GM23338 (cell line): ENCODE results near the gene CCDC121. TPM values are rescaled to one million over a fixed set of nuclear protein-coding genes. Genes with fewer than 3 reads are reported as not detected.

Experiments used
- ATAC-seq: fragments of 200-7000 bp; cut with Tn5 transposase; 3 replicates; pipeline ENCODE4 v1.9.1; 2020
- DNase-seq: peaks from one replicate; pipeline ENCODE4 v3.0.0-alpha.2; 2015; ENCODE audit warnings: low spot score
- H2AFZ ChIP-seq: fragments of 200-600 bp; sonication (generic); 2 replicates; pipeline ENCODE4 v1.8.0; 2016; ENCODE audit warnings: antibody characterized with exemption, mild to moderate bottlenecking, moderate library complexity
- H3F3A ChIP-seq: fragments of 200-600 bp; sonication (generic); replicated peaks from 2 replicates; pipeline ENCODE4 v1.8.0; 2017; ENCODE audit warnings: antibody characterized with exemption, mixed run types, low read depth
- H3K27ac ChIP-seq: fragments of 200-600 bp; sonication (generic); 2 replicates; pipeline ENCODE4 v1.6.1; 2016; ENCODE audit warnings: low read depth
- H3K27me3 ChIP-seq: fragments of 200-600 bp; sonication (generic); 2 replicates; pipeline ENCODE4 v1.8.0; 2016; ENCODE audit warnings: mild to moderate bottlenecking, mixed run types, moderate library complexity; ENCODE audit not compliant: insufficient read depth
- H3K36me3 ChIP-seq: fragments of 200-600 bp; sonication (generic); 2 replicates; pipeline ENCODE4 v1.8.0; 2016; ENCODE audit warnings: mild to moderate bottlenecking; ENCODE audit not compliant: insufficient read depth
- H3K4me1 ChIP-seq: fragments of 200-600 bp; sonication (generic); 2 replicates; pipeline ENCODE4 v1.8.0; 2016; ENCODE audit warnings: mild to moderate bottlenecking, moderate library complexity; ENCODE audit not compliant: insufficient read depth
- H3K4me2 ChIP-seq: fragments of 200-600 bp; sonication (generic); 2 replicates; pipeline ENCODE4 v1.7.1; 2017; ENCODE audit warnings: mixed run types
- H3K4me3 ChIP-seq: fragments of 200-600 bp; sonication (generic); 2 replicates; pipeline ENCODE4 v1.6.1; 2016; ENCODE audit warnings: mixed run types
- H3K79me2 ChIP-seq: fragments of 200-600 bp; sonication (generic); replicated peaks from 2 replicates; pipeline ENCODE4 v1.8.0; 2017; ENCODE audit warnings: mild to moderate bottlenecking; ENCODE audit not compliant: insufficient read depth
- H3K9me2 ChIP-seq: fragments of 200-600 bp; sonication (generic); 2 replicates; pipeline ENCODE4 v1.8.0; 2017; ENCODE audit not compliant: insufficient read depth
- H4K20me1 ChIP-seq: fragments of 200-600 bp; sonication (generic); replicated peaks from 2 replicates; pipeline ENCODE4 v1.8.0; 2017; ENCODE audit warnings: mild to moderate bottlenecking; ENCODE audit not compliant: insufficient read depth
- H3K27ac Mint-ChIP-seq: 2 replicates; pipeline ENCODE4 v1.8.0; 2020; ENCODE audit warnings: inconsistent platforms, mild to moderate bottlenecking, moderate library complexity, mixed read lengths
- H3K27me3 Mint-ChIP-seq: 3 replicates; pipeline ENCODE4 v1.8.0; 2022; ENCODE audit warnings: low read depth, mild to moderate bottlenecking, moderate library complexity, mixed read lengths, inconsistent platforms; ENCODE audit not compliant: insufficient read depth, poor library complexity
- H3K36me3 Mint-ChIP-seq: 3 replicates; pipeline ENCODE4 v1.8.0; 2021; ENCODE audit warnings: low read depth, mild to moderate bottlenecking, inconsistent platforms, moderate library complexity, mixed read lengths
- H3K4me1 Mint-ChIP-seq: 3 replicates; pipeline ENCODE4 v1.8.0; 2020; ENCODE audit warnings: mild to moderate bottlenecking, inconsistent platforms, mixed read lengths
- H3K4me3 Mint-ChIP-seq: 3 replicates; pipeline ENCODE4 v1.8.0; 2021; ENCODE audit warnings: moderate library complexity, mild to moderate bottlenecking, inconsistent platforms, mixed read lengths
- H3K9me3 Mint-ChIP-seq: 3 replicates; pipeline ENCODE4 v1.8.0; 2020; ENCODE audit warnings: moderate library complexity, mild to moderate bottlenecking, inconsistent platforms, mixed read lengths
- CREB1 ChIP-seq: fragments of 250-450 bp; sonication (Bioruptor Pico); IDR thresholded peaks from 2 replicates; pipeline ENCODE4 v1.5.0; 2020; ENCODE audit warnings: low read depth, mild to moderate bottlenecking, moderate library complexity
- CTCF ChIP-seq, 2 experiments: fragments of 200-600 bp in 1 of 2; sonication (generic) in 1 of 2; conservative IDR thresholded peaks; 2 replicates each; pipeline versions ENCODE4 v1.5.1 to v1.6.1; 2016 to 2017; ENCODE audit warnings: antibody characterized with exemption in 2 of 2, low read depth in 2 of 2, mild to moderate bottlenecking in 2 of 2, moderate library complexity in 1 of 2
- ETS1 ChIP-seq: IDR thresholded peaks from 2 replicates; pipeline ENCODE4 v1.6.1; 2016; ENCODE audit warnings: antibody characterized with exemption
- EZH2 ChIP-seq: fragments of 200-600 bp; sonication (generic); IDR thresholded peaks from one replicate; pipeline ENCODE4 v1.8.0; 2017; ENCODE audit warnings: antibody characterized with exemption, mild to moderate bottlenecking, low read depth; ENCODE audit not compliant: unreplicated experiment
- EZH2phosphoT487 ChIP-seq: fragments of 200-600 bp; sonication (generic); IDR thresholded peaks from one replicate; pipeline ENCODE4 v1.8.1; 2018; ENCODE audit warnings: antibody characterized with exemption; ENCODE audit not compliant: unreplicated experiment
- JUNB ChIP-seq: IDR thresholded peaks from one replicate; pipeline ENCODE4 v1.6.1; 2016; ENCODE audit warnings: antibody characterized with exemption; ENCODE audit not compliant: unreplicated experiment
- POLR2AphosphoS5 ChIP-seq: IDR thresholded peaks from 2 replicates; pipeline ENCODE4 v1.6.1; 2016; ENCODE audit warnings: antibody characterized with exemption, low read depth
- REST ChIP-seq: IDR thresholded peaks from one replicate; pipeline ENCODE4 v1.6.1; 2018; ENCODE audit warnings: antibody characterized with exemption; ENCODE audit not compliant: unreplicated experiment
- STAT1 ChIP-seq: IDR thresholded peaks from one replicate; pipeline ENCODE4 v1.6.1; 2016; ENCODE audit warnings: antibody characterized with exemption; ENCODE audit not compliant: unreplicated experiment
- ZNF331 ChIP-seq: fragments of 250-450 bp; sonication (Bioruptor Pico); IDR thresholded peaks from 2 replicates; pipeline ENCODE4 v1.5.0; 2020; ENCODE audit warnings: low read depth, mild to moderate bottlenecking, moderate library complexity
- ZNF462 ChIP-seq: fragments of 250-450 bp; sonication (Bioruptor Pico); IDR thresholded peaks from 2 replicates; pipeline ENCODE4 v1.5.0; 2020; ENCODE audit warnings: mild to moderate bottlenecking, moderate library complexity
- polyA plus RNA-seq: library from polyadenylated mRNA; unstranded; fragments of >200 nt; fragmentation: Nextera tagmentation; extraction: Ambion mirVana; gene quantifications from 2 replicates; pipeline ENCODE4 v1.2.1, GENCODE V29; 2016
- total RNA-seq: library from RNA; depleted of rRNA; stranded (reverse); fragments of >200 nt; shearing (Covaris generic); gene quantifications from 2 replicates; pipeline ENCODE4 v1.2.3, GENCODE V29; 2014

CCDC121 gene
- total and polyA plus RNA-seq, 2 experiments from 2014 or later, result 1.6 to 1.9 TPM

DNA sequence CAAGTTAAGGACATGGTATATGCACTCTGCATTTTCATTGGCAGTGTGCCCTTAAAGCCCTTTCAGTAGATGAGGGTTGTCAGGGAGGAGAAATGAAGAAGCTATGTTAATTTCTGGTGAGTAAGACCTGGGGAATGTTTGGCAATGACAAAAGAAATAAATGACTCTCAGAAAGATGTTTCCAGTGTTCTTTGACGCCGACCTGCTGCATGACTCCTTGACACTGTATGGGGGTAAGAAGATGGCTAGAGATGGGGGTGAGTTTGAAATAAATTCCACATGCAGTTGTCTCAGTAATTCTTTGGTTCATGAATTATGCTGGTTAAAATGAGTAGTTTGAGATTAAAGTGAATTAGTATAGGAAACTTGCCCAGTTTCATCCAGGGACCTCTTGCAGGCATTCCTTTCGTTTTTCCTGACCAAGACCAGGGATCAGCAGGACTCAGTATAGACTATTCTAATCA lies 5.9 kb downstream of the CCDC121 start:
- peaks cover 8% of the 10 kb centered on the region; the same call in 1 of the 2 replicates for H3K36me3 ChIP-seq
- no peak overlapping the region for H3K27ac ChIP-seq
- no peaks in the 10 kb centered on the region; the same call in 1 of the 2 replicates for H3F3A ChIP-seq
- H3K27ac Mint-ChIP-seq, result peak overlapping the region; percentile 13
- no peak overlapping the region for H2AFZ ChIP-seq
- H3K9me2 ChIP-seq, result no peaks in the 10 kb centered on the region
- peak; percentile 51 for DNase-seq
- ATAC-seq, result peak; percentile 42; the same call in 1 of the 3 replicates
- 0 out of 2 replicates have a peak, but pooled peaks cover 5% of the 10 kb centered on the region for H4K20me1 ChIP-seq
- peaks cover 31% of the 10 kb centered on the region for H3K36me3 Mint-ChIP-seq
- no peak overlapping the region for H3K4me3 ChIP-seq
- no peak overlapping the region for H3K4me3 Mint-ChIP-seq
- no peaks in the 10 kb centered on the region for H3K79me2 ChIP-seq
- H3K27me3 Mint-ChIP-seq, result peaks cover 1% of the 10 kb centered on the region
- peaks cover 10% of the 10 kb centered on the region; the same call in 2 of the 3 replicates for H3K4me1 Mint-ChIP-seq
- peaks cover 8% of the 10 kb centered on the region for H3K4me1 ChIP-seq
- H3K9me3 Mint-ChIP-seq, result no peaks in the 10 kb centered on the region; the same call in 2 of the 3 replicates
- no peaks in the 10 kb centered on the region for H3K27me3 ChIP-seq
- no peak overlapping the region for H3K4me2 ChIP-seq
- no peak for TF ChIP-seq STAT1
- TF ChIP-seq POLR2AphosphoS5, result no peak
- no peak for TF ChIP-seq REST
- no peak for TF ChIP-seq EZH2phosphoT487
- no peak for TF ChIP-seq EZH2
- no peak for TF ChIP-seq CTCF (conservative IDR thresholded peaks at IDR 0.05; ENCODE audit: low read depth in 2 of 2)
- no peak for TF ChIP-seq ETS1
- TF ChIP-seq JUNB, result no peak
- no peak for TF ChIP-seq ZNF462 (CRISPR knock-in tag)
- TF ChIP-seq CREB1 (CRISPR knock-in tag), result no peak
- no peak for TF ChIP-seq ZNF331
